Naive thymus-derived CD4-positive, alpha-beta T cell (primary cell): ENCODE measurements around the gene ACSM2A. TPM values are rescaled to one million over a fixed set of nuclear protein-coding genes. Genes with fewer than 3 reads are reported as not detected.
"Not testable (repeated sequence)": the region's sequence is repeated elsewhere in the genome, so short reads cannot be mapped to it uniquely, and the experiment has no call there.

ENCODE experiments used
- ATAC-seq: fragments of 150-1000 bp; cut with Tn5 transposase; 2 replicates; pipeline ENCODE4 v1.10.0; 2021; ENCODE audit warnings: mild to moderate bottlenecking, moderate library complexity
- CTCF ChIA-PET: fragments of 350-600 bp; sonication (Branson Sonifier 250); formaldehyde crosslinking; loops from one replicate; lab custom pipeline; 2021; ENCODE audit warnings: antibody characterized with exemption; lab: Charles Lee
- POLR2A ChIA-PET: fragments of 350-600 bp; sonication (Branson Sonifier 250); formaldehyde crosslinking; loops from one replicate; lab custom pipeline; 2021; ENCODE audit warnings: antibody characterized with exemption, inconsistent platforms; lab: Charles Lee
- DNase-seq, 9 donors: peaks; one replicate each; pipeline versions ENCODE4 v3.0.0 to v3.0.0-alpha.2; 2020 to 2022; ENCODE audit warnings: mixed read lengths in 1 of 9
- H3K27ac ChIP-seq: one replicate; pipeline ENCODE4 v1.7.0; 2013; ENCODE audit warnings: mild to moderate bottlenecking, low read depth, low read length, moderate library complexity
- H3K27me3 ChIP-seq, 2 donors: one replicate each; pipeline ENCODE4 v1.7.0; 2013; ENCODE audit warnings: low read length in 2 of 2, mild to moderate bottlenecking in 2 of 2, moderate library complexity in 2 of 2; ENCODE audit not compliant: control insufficient read depth in 2 of 2, insufficient read depth in 2 of 2
- H3K36me3 ChIP-seq, 3 experiments: 1 replicate in 2 of 3; 2 replicates in 1 of 3; pipeline ENCODE4 v1.7.0; 2013; ENCODE audit warnings: low read length in 3 of 3, mild to moderate bottlenecking in 3 of 3, moderate library complexity in 1 of 3; ENCODE audit not compliant: insufficient read depth in 3 of 3, control insufficient read depth in 2 of 3
- H3K4me1 ChIP-seq, 2 donors: one replicate each; pipeline ENCODE4 v1.7.0; 2013; ENCODE audit warnings: low read length in 2 of 2, mild to moderate bottlenecking in 2 of 2, moderate library complexity in 1 of 2; ENCODE audit not compliant: control insufficient read depth in 2 of 2, insufficient read depth in 2 of 2
- H3K4me3 ChIP-seq: 2 replicates; pipeline ENCODE4 v1.7.0; 2013; ENCODE audit warnings: mild to moderate bottlenecking, low read length
- H3K9me3 ChIP-seq, 3 experiments: 1 replicate in 2 of 3; 2 replicates in 1 of 3; pipeline ENCODE4 v1.7.0; 2013; ENCODE audit warnings: low read length in 3 of 3; ENCODE audit not compliant: control insufficient read depth in 2 of 3
- H3K27ac Mint-ChIP-seq, 9 donors: one replicate each; pipeline ENCODE4 v1.8.0; 2020 to 2022; ENCODE audit warnings: mixed read lengths in 9 of 9, mild to moderate bottlenecking in 8 of 9, moderate library complexity in 5 of 9, inconsistent platforms in 2 of 9
- H3K27me3 Mint-ChIP-seq, 5 donors: one replicate each; pipeline ENCODE4 v1.8.0; 2021 to 2022; ENCODE audit warnings: mixed read lengths in 5 of 5, mild to moderate bottlenecking in 1 of 5
- H3K36me3 Mint-ChIP-seq, 5 donors: one replicate each; pipeline ENCODE4 v1.8.0; 2020 to 2022; ENCODE audit warnings: mixed read lengths in 5 of 5, mild to moderate bottlenecking in 3 of 5, inconsistent platforms in 1 of 5
- H3K4me1 Mint-ChIP-seq, 7 donors: one replicate each; pipeline ENCODE4 v1.8.0; 2020 to 2022; ENCODE audit warnings: mixed read lengths in 7 of 7, mild to moderate bottlenecking in 3 of 7, inconsistent platforms in 1 of 7
- H3K4me3 Mint-ChIP-seq, 10 donors: one replicate each; pipeline ENCODE4 v1.8.0; 2020 to 2022; ENCODE audit warnings: mild to moderate bottlenecking in 10 of 10, mixed read lengths in 10 of 10, moderate library complexity in 6 of 10, inconsistent platforms in 2 of 10
- H3K9me3 Mint-ChIP-seq, 11 donors: one replicate each; pipeline ENCODE4 v1.8.0; 2020 to 2022; ENCODE audit warnings: mixed read lengths in 11 of 11, mild to moderate bottlenecking in 4 of 11, inconsistent platforms in 1 of 11, moderate library complexity in 1 of 11
- intact Hi-C, 2 donors: fragments of 100-400 bp; cut with micrococcal nuclease; formaldehyde crosslinking; loops; one replicate each; pipeline ENCODE4 v1.15.1; 2023
- polyA plus RNA-seq, 2 donors: library from polyadenylated mRNA; unstranded; fragments of 300-500 nt; fragmentation: Illumina TruSeq; gene quantifications; one replicate each; pipeline ENCODE4 v1.2.3, GENCODE V29; 2021
- total RNA-seq, 6 experiments: library from RNA in 5 of 6; stranded (reverse) in 5 of 6; gene quantifications; 1 replicate in 5 of 6; 2 replicates in 1 of 6; pipeline ENCODE4 v1.2.3 and lab custom pipeline; 2021 to 2026

ACSM2A gene
- total and polyA plus RNA-seq, 7 experiments from 2014 or later, result not detected

- H3K4me3 ChIP-seq, H3K9me3 ChIP-seq, H3K4me1 Mint-ChIP-seq, H3K27me3 ChIP-seq, H3K27ac Mint-ChIP-seq, H3K4me3 Mint-ChIP-seq, H3K4me1 ChIP-seq, H3K27ac ChIP-seq, H3K36me3 Mint-ChIP-seq, DNase-seq, ATAC-seq, H3K36me3 ChIP-seq, H3K9me3 Mint-ChIP-seq, CTCF ChIA-PET, intact Hi-C loops, POLR2A ChIA-PET: not testable (repeated sequence)
- H3K27me3 Mint-ChIP-seq, result peaks cover 0 to 15% (median 0%) of the 10 kb centered on the region in 5 donors
These were observed 81.0 kb downstream of the ACSM2A start for GRCh38 chr16:20532284-20532792.

GRCh38 chr16:20536669-20537068 is 85.3 kb downstream of the ACSM2A start:
- DNase-seq, H3K9me3 ChIP-seq, H3K4me1 Mint-ChIP-seq, intact Hi-C loops, H3K36me3 Mint-ChIP-seq, H3K9me3 Mint-ChIP-seq, H3K27ac ChIP-seq, CTCF ChIA-PET, H3K4me3 ChIP-seq, ATAC-seq, H3K4me3 Mint-ChIP-seq, H3K36me3 ChIP-seq, POLR2A ChIA-PET, H3K4me1 ChIP-seq, H3K27ac Mint-ChIP-seq, H3K27me3 ChIP-seq: not testable (repeated sequence)
- H3K27me3 Mint-ChIP-seq, result peaks cover 0 to 21% (median 5%) of the 10 kb centered on the region in 5 donors

Other genes with a start within 250 kb of the ACSM2A start
- not detected for gene GP2, start 124.0 kb upstream of the ACSM2A start, total RNA-seq
- gene GP2, start 124.0 kb upstream of the ACSM2A start, polyA plus RNA-seq, result not detected
- gene UMOD, start 98.8 kb upstream of the ACSM2A start, total RNA-seq, result not detected
- not detected for gene UMOD, start 98.8 kb upstream of the ACSM2A start, polyA plus RNA-seq
- not detected for gene PDILT, start 46.8 kb upstream of the ACSM2A start, total RNA-seq
- not detected for gene PDILT, start 46.8 kb upstream of the ACSM2A start, polyA plus RNA-seq
- gene ACSM5, start 42.0 kb upstream of the ACSM2A start, total RNA-seq, result not detected
- gene ACSM5, start 42.0 kb upstream of the ACSM2A start, polyA plus RNA-seq, result not detected
- gene ACSM2B, start 124.8 kb downstream of the ACSM2A start, total RNA-seq, result not detected
- gene ACSM2B, start 124.8 kb downstream of the ACSM2A start, polyA plus RNA-seq, result not detected
- 1 to 10 TPM in 1 of 5 experiments, under 1 TPM in 4; 0.30 to 1.2 (median 0.53) TPM for gene ACSM1, start 246.2 kb downstream of the ACSM2A start, total RNA-seq
- under 1 TPM; 0.28 to 0.41 TPM for gene ACSM1, start 246.2 kb downstream of the ACSM2A start, polyA plus RNA-seq